HEK293 (cell line): ENCODE data around the gene WHRN.

Source experiments
- CTCF ChIA-PET: fragments of 350-600 bp; formaldehyde crosslinking; extraction: SDS; loops from one replicate; lab custom pipeline; 2021; ENCODE audit warnings: antibody characterized with exemption; lab: Yijun Ruan, JAX
- POLR2A ChIA-PET: fragments of 300-600 bp; formaldehyde crosslinking; extraction: SDS; loops from one replicate; lab custom pipeline; 2020; ENCODE audit warnings: antibody characterized with exemption, inconsistent platforms; lab: Yijun Ruan, JAX
- H3K27ac ChIP-seq: fragments of 200-500 bp; sonication (Bioruptor generic); 2 replicates; pipeline ENCODE4 v1.5.1; 2014; ENCODE audit warnings: low read depth, low read length, control low read depth, inconsistent platforms; ENCODE audit errors: extremely low read depth
- H3K36me3 ChIP-seq, 2 experiments: fragments of 200-500 bp in 1 of 2; sonication (Bioruptor generic) in 1 of 2; 1 replicate in 1 of 2; 2 replicates in 1 of 2; pipeline ENCODE4 v1.5.1; 2014 to 2017; ENCODE audit warnings: inconsistent platforms in 2 of 2, low read length in 2 of 2; ENCODE audit not compliant: control insufficient read depth in 2 of 2, insufficient read depth in 1 of 2
- H3K4me1 ChIP-seq: fragments of 200-500 bp; sonication (Bioruptor generic); 2 replicates; pipeline ENCODE4 v1.5.1; 2014; ENCODE audit warnings: mild to moderate bottlenecking, low read length, inconsistent platforms; ENCODE audit not compliant: control insufficient read depth, insufficient read depth
- H3K4me3 ChIP-seq: 2 replicates; pipeline ENCODE4 v1.5.1; 2011; ENCODE audit warnings: low read depth, mild to moderate bottlenecking, control low read depth, low read length, moderate library complexity
- H3K9me3 ChIP-seq: fragments of 200-500 bp; sonication (Bioruptor generic); 2 replicates; pipeline ENCODE4 v1.5.1; 2014; ENCODE audit warnings: low read depth, low read length, inconsistent platforms; ENCODE audit not compliant: control insufficient read depth, insufficient read depth
- FEZF1 ChIP-seq: fragments of 450-650 bp; formaldehyde crosslinking; IDR thresholded peaks from 2 replicates; pipeline ENCODE4 v1.5.1; 2016; ENCODE audit warnings: missing biosample characterization, missing genetic modification characterization
- KLF9 ChIP-seq: fragments of 450-650 bp; formaldehyde crosslinking; IDR thresholded peaks from 2 replicates; pipeline ENCODE4 v1.5.1; 2016; ENCODE audit warnings: missing biosample characterization, missing genetic modification characterization, low read depth
- PATZ1 ChIP-seq: fragments of 450-650 bp; formaldehyde crosslinking; IDR thresholded peaks from 2 replicates; pipeline ENCODE4 v1.5.1; 2016; ENCODE audit warnings: missing biosample characterization, missing genetic modification characterization
- ZNF138 ChIP-seq: fragments of 450-650 bp; formaldehyde crosslinking; IDR thresholded peaks from 2 replicates; pipeline ENCODE4 v1.5.1; 2016; ENCODE audit warnings: missing biosample characterization, missing genetic modification characterization, borderline replicate concordance
- ZNF140 ChIP-seq: fragments of 450-650 bp; formaldehyde crosslinking; IDR thresholded peaks from 2 replicates; pipeline ENCODE4 v1.5.1; 2016; ENCODE audit warnings: missing biosample characterization, missing genetic modification characterization
- ZNF521 ChIP-seq: fragments of 450-650 bp; formaldehyde crosslinking; IDR thresholded peaks from 2 replicates; pipeline ENCODE4 v1.5.1; 2017; ENCODE audit warnings: missing biosample characterization, mild to moderate bottlenecking, missing genetic modification characterization
- ZNF544 ChIP-seq: fragments of 450-650 bp; formaldehyde crosslinking; IDR thresholded peaks from 2 replicates; pipeline ENCODE4 v1.5.0; 2017; ENCODE audit warnings: missing biosample characterization, missing genetic modification characterization
- ZNF658 ChIP-seq: fragments of 450-650 bp; formaldehyde crosslinking; IDR thresholded peaks from 2 replicates; pipeline ENCODE4; 2016; ENCODE audit warnings: missing biosample characterization, missing genetic modification characterization
- ZSCAN16 ChIP-seq: fragments of 450-650 bp; formaldehyde crosslinking; IDR thresholded peaks from 2 replicates; pipeline ENCODE4 v1.5.1; 2016; ENCODE audit warnings: missing biosample characterization, missing genetic modification characterization
- TF ChIP-seq, protein P1 (sequence below): fragments of 450-650 bp; formaldehyde crosslinking; IDR thresholded peaks from 2 replicates; pipeline ENCODE4 v1.5.1; 2016; ENCODE audit warnings: missing biosample characterization, missing genetic modification characterization

Gene WHRN

GRCh38 chr9:114551750-114552685, 46.7 kb upstream of the WHRN start (continued):
- TF ChIP-seq ZNF544 (tag by site-specific recombination) (no peak), KLF9 (tag by site-specific recombination) (no peak), ZNF140 (tag by site-specific recombination) (no peak)
- TF ChIP-seq, all 188 proteins: peak for 25

DNA sequence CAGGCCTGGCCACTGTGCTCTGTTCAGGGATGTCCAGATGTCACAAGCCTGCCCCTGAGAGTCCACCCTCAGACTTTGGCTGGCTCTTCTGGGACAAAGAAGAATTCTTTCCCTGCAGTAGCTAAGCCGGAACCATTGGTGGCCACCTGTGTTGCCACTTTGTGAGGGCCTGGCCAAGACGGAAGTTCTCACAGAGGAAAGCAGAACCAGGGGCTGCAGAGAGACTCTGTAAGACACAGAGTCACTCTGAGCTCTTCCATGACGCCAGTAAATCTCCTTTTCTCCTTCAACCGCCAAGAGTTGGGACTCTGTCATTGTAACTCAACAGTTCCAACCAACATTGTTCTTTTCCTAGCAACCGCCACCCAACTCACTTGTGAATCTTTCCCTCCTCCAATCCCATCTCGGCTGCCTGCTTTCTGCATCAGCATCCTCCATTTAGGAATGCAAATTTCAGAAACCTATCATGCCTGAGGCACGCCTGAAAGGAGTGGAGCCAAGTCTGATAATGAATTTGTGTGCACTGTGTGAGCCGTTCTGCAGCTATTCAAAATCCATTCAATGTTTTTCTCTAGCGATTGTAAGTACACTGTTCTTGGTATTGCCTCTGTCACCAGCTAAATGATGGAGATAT, 44.5 kb upstream of the WHRN start:
- no peaks in the 10 kb centered on the region for H3K9me3 ChIP-seq
- TF ChIP-seq, protein P1, sequence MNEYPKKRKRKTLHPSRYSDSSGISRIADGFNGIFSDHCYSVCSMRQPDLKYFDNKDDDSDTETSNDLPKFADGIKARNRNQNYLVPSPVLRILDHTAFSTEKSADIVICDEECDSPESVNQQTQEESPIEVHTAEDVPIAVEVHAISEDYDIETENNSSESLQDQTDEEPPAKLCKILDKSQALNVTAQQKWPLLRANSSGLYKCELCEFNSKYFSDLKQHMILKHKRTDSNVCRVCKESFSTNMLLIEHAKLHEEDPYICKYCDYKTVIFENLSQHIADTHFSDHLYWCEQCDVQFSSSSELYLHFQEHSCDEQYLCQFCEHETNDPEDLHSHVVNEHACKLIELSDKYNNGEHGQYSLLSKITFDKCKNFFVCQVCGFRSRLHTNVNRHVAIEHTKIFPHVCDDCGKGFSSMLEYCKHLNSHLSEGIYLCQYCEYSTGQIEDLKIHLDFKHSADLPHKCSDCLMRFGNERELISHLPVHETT (tag by site-specific recombination) = no peak
- TF ChIP-seq ZNF658 (no peak), PATZ1 (tag by site-specific recombination) (no peak), ZNF521 (tag by site-specific recombination) (no peak), FEZF1 (tag by site-specific recombination) (no peak)
- ChIA-PET CTCF (interaction anchor here (0.6 to 2.2 kb wide), 4 partner anchors 9 to 264 kb away, joined by 3 to 6 read pairs (median 4); no protein-coding TSS in a partner anchor), POLR2A (interaction anchor here (0.9 to 1.5 kb wide), 2 partner anchors 10 to 38 kb away, joined by 3 to 4 read pairs; partner anchors contain the start of gene ATP6V1G1)
- H3K4me3 ChIP-seq = no peak overlapping the region
- no peaks in the 10 kb centered on the region for H3K4me1 ChIP-seq
- H3K27ac ChIP-seq = no peak overlapping the region
- no peaks in the 10 kb centered on the region for H3K36me3 ChIP-seq

GRCh38 chr9:114546851-114547250, 41.6 kb upstream of the WHRN start:
- Histone ChIP-seq H3K9me3 (no peaks in the 10 kb centered on the region), H3K27ac (no peak overlapping the region), H3K4me3 (no peak overlapping the region)
- TF ChIP-seq ZSCAN16 (tag by site-specific recombination) = no peak
- TF ChIP-seq, all 188 proteins: peak for 0
- ChIA-PET CTCF (interaction anchor here (1.1 to 1.9 kb wide), 3 partner anchors 9 to 107 kb away, joined by 3 to 8 read pairs (median 5); no protein-coding TSS in a partner anchor), POLR2A (no interaction called here)
- no peaks in the 10 kb centered on the region for H3K4me1 ChIP-seq
- H3K36me3 ChIP-seq = no peaks in the 10 kb centered on the region

DNA sequence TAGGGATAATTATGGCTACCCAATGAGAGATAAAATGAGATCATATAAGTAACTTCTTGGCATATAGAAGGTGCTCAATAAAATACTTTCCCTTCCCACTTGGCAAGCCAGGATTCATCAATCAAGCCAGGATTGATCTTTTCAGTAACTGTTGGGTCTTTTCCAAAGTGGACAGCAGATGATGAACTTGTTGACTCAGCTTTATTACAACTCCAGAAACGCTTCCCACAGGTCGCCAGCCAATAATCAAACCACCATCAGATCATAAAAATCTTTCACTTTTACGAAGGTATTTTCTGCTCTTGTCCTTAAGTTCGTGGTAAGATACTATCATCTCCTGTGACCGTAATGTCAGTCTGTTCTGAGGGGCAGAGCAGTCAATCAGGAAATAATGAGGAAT, 39.8 kb upstream of the WHRN start:
- no peak overlapping the region for H3K27ac ChIP-seq
- H3K36me3 ChIP-seq = no peaks in the 10 kb centered on the region
- H3K4me1 ChIP-seq = no peaks in the 10 kb centered on the region
- H3K9me3 ChIP-seq = no peaks in the 10 kb centered on the region
- no peak for TF ChIP-seq ZNF138 (tag by site-specific recombination)
- ChIA-PET CTCF (interaction anchor here (1.4 to 1.5 kb wide), 2 partner anchors 19 to 58 kb away, joined by 3 to 7 read pairs; no protein-coding TSS in a partner anchor), POLR2A (no interaction called here)
- no peak overlapping the region for H3K4me3 ChIP-seq
